ENCODE data around the gene DAAM1.

The DAAM1 gene

GRCh38 chr14:59297071-59297776, 108.8 kb downstream of the DAAM1 start:
- H3K4me3 ChIP-seq (replicated peaks; ENCODE audit: low read depth, low read length) = no peak overlapping the region
- DNase-seq (ENCODE audit: low read depth) = peak; percentile 53
- no peak for TF ChIP-seq CTCF (IDR thresholded peaks at IDR 0.05; ENCODE audit: low read length, missing control alignments)

DNA sequence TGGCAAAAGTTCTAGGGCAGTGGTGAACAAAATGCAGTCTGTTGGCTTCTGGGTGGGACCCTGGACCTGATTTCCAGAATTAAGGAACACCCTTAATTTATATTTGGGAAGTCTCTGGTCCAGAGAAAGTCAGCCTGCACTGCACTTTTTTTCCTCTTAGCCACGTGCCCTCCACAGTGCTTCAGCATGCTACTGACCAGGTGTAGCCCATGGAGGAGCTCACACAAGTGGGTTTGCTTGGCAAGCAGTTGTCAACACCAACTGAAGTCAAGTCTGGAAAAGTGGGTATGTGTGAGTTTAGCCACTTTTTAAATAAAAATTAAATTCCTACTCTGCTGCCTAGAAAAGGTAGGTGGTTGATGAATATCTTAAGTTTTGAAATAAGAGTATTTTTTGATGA, 111.3 kb downstream of the DAAM1 start:
- H3K4me3 ChIP-seq (replicated peaks; ENCODE audit: low read depth, low read length) = no peak overlapping the region
- TF ChIP-seq CTCF (IDR thresholded peaks at IDR 0.05; ENCODE audit: low read length, missing control alignments) = no peak
- DNase-seq (ENCODE audit: low read depth) = no peak

DNA sequence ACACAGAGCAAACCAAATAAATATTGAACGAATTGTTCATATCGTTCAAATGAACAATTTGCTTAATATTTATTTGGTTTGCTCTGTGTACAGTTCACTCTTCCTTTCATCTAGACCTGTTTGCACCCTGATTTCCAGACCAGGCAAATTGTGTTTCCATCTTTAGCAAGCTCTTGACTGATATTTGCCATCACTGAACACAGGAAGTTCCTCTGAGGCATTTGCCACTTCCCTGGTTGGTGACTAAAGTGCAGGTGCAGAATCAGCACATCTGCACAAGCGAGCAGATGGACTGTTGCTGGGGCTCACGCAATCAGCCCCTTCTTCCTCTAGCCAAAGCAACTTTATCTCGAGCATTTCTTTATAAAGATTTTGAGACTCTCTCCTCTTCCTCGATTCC, 112.9 kb downstream of the DAAM1 start:
- no peak overlapping the region for H3K4me3 ChIP-seq (replicated peaks; ENCODE audit: low read depth, low read length)
- no peak for DNase-seq (ENCODE audit: low read depth)
- TF ChIP-seq CTCF (IDR thresholded peaks at IDR 0.05; ENCODE audit: low read length, missing control alignments) = no peak

DNA sequence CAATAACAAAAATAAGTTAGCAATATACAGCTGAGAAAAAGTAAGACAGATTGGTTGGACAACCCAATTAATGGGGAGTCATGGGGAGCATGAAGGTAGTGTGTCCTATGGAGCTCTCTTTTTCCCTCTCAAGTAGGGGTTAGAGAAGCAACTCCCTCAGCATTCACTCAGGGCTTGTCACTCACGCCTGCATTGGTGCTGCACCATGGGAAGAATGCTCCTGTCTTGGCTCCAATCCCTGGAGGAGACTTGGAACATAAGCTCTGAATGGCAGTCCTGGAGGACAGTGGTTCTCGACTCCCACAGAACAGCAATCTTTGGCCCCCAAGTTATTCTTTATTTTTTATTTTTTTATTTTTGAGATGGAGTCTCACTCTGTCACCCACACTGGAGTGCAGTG, 113.8 kb downstream of the DAAM1 start:
- H3K4me3 ChIP-seq (replicated peaks; ENCODE audit: low read depth, low read length) = no peak overlapping the region
- TF ChIP-seq CTCF (IDR thresholded peaks at IDR 0.05; ENCODE audit: low read length, missing control alignments) = no peak
- DNase-seq (ENCODE audit: low read depth) = no peak

DNA sequence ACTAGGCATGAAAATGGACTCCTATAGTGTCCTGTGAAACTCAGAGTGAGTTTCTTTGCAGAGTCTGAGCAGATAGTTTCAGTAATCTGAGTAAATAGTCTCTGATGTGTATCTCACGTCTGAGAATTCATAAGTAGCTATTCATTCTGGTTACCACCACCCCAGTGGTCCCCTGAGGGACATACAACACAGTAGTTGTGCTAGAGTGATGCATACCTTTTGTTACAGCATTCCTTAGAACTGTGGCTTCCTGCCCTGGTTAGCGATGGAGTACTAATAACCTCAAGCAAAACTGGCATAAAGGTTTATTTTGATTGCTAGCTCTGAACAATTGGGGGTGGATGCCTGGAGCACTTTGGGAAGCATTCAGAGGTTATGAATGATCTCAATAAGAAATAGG, 114.7 kb downstream of the DAAM1 start:
- no peak for DNase-seq (ENCODE audit: low read depth)
- no peak for TF ChIP-seq CTCF (IDR thresholded peaks at IDR 0.05; ENCODE audit: low read length, missing control alignments)

DNA sequence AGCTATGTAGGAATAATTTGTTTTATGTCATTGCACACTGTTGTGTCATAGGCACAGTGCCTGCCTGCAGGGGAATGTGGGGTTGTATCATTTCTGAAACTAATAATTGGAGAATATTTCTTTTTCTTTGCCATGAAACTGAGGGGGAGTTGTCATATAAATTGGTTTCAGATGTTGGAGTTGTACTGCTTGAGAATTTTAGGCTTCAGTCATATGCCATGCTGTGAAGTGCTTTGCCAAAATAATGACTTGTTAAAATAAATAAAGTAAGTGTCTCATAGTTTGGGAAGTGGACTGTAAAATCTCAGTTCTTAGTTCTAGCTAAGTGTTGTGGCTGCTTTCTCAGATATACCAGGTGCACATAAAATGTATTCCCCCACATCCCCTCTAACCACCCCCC, 116.8 kb downstream of the DAAM1 start:
- no peak overlapping the region for H3K4me3 ChIP-seq (replicated peaks; ENCODE audit: low read depth, low read length)
- DNase-seq (ENCODE audit: low read depth) = no peak
- TF ChIP-seq CTCF (IDR thresholded peaks at IDR 0.05; ENCODE audit: low read length, missing control alignments) = no peak

More for the DNA sequence above, 114.7 kb downstream of the DAAM1 start:
- H3K4me3 ChIP-seq (replicated peaks; ENCODE audit: low read depth, low read length) = no peak overlapping the region

Measured in fibroblast of pulmonary artery (primary cell).